ENCODE results near the gene RUNDC1. TPM values are rescaled to one million over a fixed set of nuclear protein-coding genes. Genes with fewer than 3 reads are reported as not detected.

The RUNDC1 gene
- total and polyA plus RNA-seq, 2 of the 8 experiments (the other 6 are each of a cell fraction or from before 2014, with no cell fraction given) = 7.9 to 11.9 TPM

DNA sequence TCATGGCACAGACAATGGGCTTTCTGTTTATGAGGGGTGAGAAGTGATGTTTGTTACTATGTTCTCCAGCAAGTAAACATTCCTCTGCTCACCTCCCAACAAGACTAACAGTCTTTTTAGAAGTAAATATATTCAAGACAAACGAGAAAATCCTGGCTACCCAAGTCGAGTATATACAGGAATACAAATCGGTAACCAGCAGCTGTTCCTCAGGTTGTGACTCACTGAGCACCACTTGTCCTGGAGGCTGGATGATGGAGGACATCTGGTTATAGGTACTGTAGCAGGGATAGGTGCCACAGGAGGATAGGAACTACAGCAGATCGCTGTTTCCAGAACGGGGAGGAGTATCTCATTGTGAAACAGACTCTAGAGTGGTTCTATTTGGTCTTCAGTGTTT, 12.5 kb downstream of the RUNDC1 start:
- Histone ChIP-seq H2BK20ac (ENCODE audit: low read length) (no peak overlapping the region), H3K9ac (replicated peaks in 1 of 4; ENCODE audit: extremely low read depth in 1 of 4, low read depth in 3 of 4, low read length in 3 of 4) (no peak overlapping the region), H2BK12ac (ENCODE audit: low read depth, low read length) (no peak overlapping the region), H3K56ac (replicated peaks; ENCODE audit: insufficient read length, low read depth, low read length) (no peak overlapping the region), H2BK120ac (replicated peaks; ENCODE audit: low read depth, low read length) (no peak overlapping the region), H3K4me3 (ENCODE audit: extremely low read depth in 1 of 4, insufficient read depth in 2 of 4, low read depth in 3 of 4, low read length in 4 of 4) (no peak overlapping the region), H4K91ac (replicated peaks; ENCODE audit: insufficient read length, low read length) (no peak overlapping the region), H2BK15ac (ENCODE audit: low read length) (no peak overlapping the region), H3K23me2 (ENCODE audit: low read depth, low read length) (no peaks in the 10 kb centered on the region), H4K5ac (ENCODE audit: insufficient read length, low read depth, low read length) (no peak overlapping the region), H3K9me3 (ENCODE audit: insufficient read depth in 2 of 2, low read depth in 1 of 2, low read length in 1 of 2) (no peaks in the 10 kb centered on the region), H4K20me1 (replicated peaks in 1 of 2; ENCODE audit: control insufficient read depth in 1 of 2, insufficient read depth in 2 of 2, low read length in 2 of 2) (peaks cover 0 to 6% of the 10 kb centered on the region in 2 experiments), H3K18ac (ENCODE audit: extremely low read depth, low read length) (no peak overlapping the region), H3K4me1 (replicated peaks in 1 of 4; ENCODE audit: control insufficient read depth in 3 of 4, insufficient read depth in 4 of 4, low read length in 3 of 4) (peaks cover 0 to 6% (median 0%) of the 10 kb centered on the region in 4 experiments; a peak in 2 of 7 replicates), H2BK5ac (ENCODE audit: low read depth, low read length) (no peak overlapping the region), H3K27me3 (replicated peaks in 1 of 4; ENCODE audit: control insufficient read depth in 3 of 4, extremely low read depth in 1 of 4, insufficient read depth in 3 of 4, low read length in 3 of 4) (no peaks in the 10 kb centered on the region), H3K4ac (replicated peaks; ENCODE audit: insufficient read length, low read depth, low read length) (no peak overlapping the region), H3K14ac (ENCODE audit: insufficient read length) (no peak overlapping the region), H4K8ac (ENCODE audit: extremely low read depth, insufficient read depth, low read length) (no peak overlapping the region), H3K4me2 (ENCODE audit: insufficient read depth in 1 of 2, low read depth in 2 of 2, low read length in 2 of 2) (no peak overlapping the region), H2AFZ (ENCODE audit: low read length) (no peak overlapping the region), H3K27ac (ENCODE audit: low read depth, low read length) (no peak overlapping the region), H3K23ac (ENCODE audit: insufficient read length) (no peak overlapping the region), H2AK5ac (ENCODE audit: low read depth, low read length) (no peak overlapping the region), H3K36me3 (ENCODE audit: control insufficient read depth in 2 of 4, insufficient read depth in 4 of 4, low read length in 3 of 4) (peaks cover 17 to 37% (median 30%) of the 10 kb centered on the region in 4 experiments; a peak in 6 of 8 replicates), H3K79me1 (ENCODE audit: low read depth, low read length) (no peaks in the 10 kb centered on the region), H3K79me2 (ENCODE audit: control insufficient read depth in 1 of 2, insufficient read depth in 2 of 2, low read length in 2 of 2) (no peaks in the 10 kb centered on the region)
- CTCF ChIA-PET (ENCODE audit: partially characterized antibody) = no interaction called here
- POLR2A ChIA-PET (ENCODE audit: partially characterized antibody) = interaction anchor here (1.5 kb wide), 1 partner anchor 9 kb away, joined by 6 read pairs; no protein-coding TSS in a partner anchor
- WGBS, 2 experiments (ENCODE audit: extremely low coverage in 1 of 2, insufficient coverage in 1 of 2, insufficient read length in 1 of 2, insufficient replicate concordance in 2 of 2, low coverage in 1 of 2, low lambda C conversion rate in 2 of 2, missing lambda C conversion rate in 1 of 2) = 94% methylated on average over 5 of the region's 5 CpGs; no CpG with 5 or more reads in 1 of the 2 experiments
- FAIRE-seq = no peak
- DNase-seq (ENCODE audit: low read depth in 1 of 2, low spot score in 2 of 2) = no peak
- no peak for TF ChIP-seq CREB1 (IDR thresholded peaks at IDR 0.05)
- no peak for TF ChIP-seq MAX (IDR thresholded peaks at IDR 0.05)
- TF ChIP-seq SUZ12 (IDR thresholded peaks at IDR 0.05; ENCODE audit: low read length) = no peak
- TF ChIP-seq EGR1 (IDR thresholded peaks at IDR 0.05; ENCODE audit: borderline replicate concordance, low read depth, low read length) = no peak
- TF ChIP-seq TAF7 (optimal IDR thresholded peaks at IDR 0.05; ENCODE audit: borderline replicate concordance, low read depth, low read length) = no peak
- TF ChIP-seq TBP (IDR thresholded peaks at IDR 0.05; ENCODE audit: low read depth, low read length) = no peak
- TF ChIP-seq RBBP5 (IDR thresholded peaks at IDR 0.05; ENCODE audit: borderline replicate concordance, low read depth, low read length) = no peak
- TF ChIP-seq RAD21 (IDR thresholded peaks at IDR 0.05 in 1 of 2, conservative IDR thresholded peaks at IDR 0.05 in 1 of 2; ENCODE audit: low read depth in 2 of 2, low read length in 2 of 2) = no peak
- TF ChIP-seq POLR2AphosphoS5 (IDR thresholded peaks at IDR 0.05; ENCODE audit: low read depth, low read length) = no peak
- no peak for TF ChIP-seq SIRT6 (IDR thresholded peaks at IDR 0.05; ENCODE audit: low read length)
- TF ChIP-seq SP4 (IDR thresholded peaks at IDR 0.05; ENCODE audit: low read length) = no peak
